ENCODE results near the gene TMEM145.

The TMEM145 gene

GRCh38 chr19:42289556-42290041, 23.5 kb upstream of the TMEM145 start (continued):
- no peak for TF ChIP-seq CREB5 (CRISPR knock-in tag; IDR thresholded peaks at IDR 0.05; ENCODE audit: low read depth)
- no peak for TF ChIP-seq PATZ1 (CRISPR knock-in tag; IDR thresholded peaks at IDR 0.05; ENCODE audit: borderline replicate concordance)
- no peak for TF ChIP-seq RARB (CRISPR knock-in tag; IDR thresholded peaks at IDR 0.05)

- TF ChIP-seq SNAI2 (CRISPR knock-in tag; IDR thresholded peaks at IDR 0.05) (no peak), PATZ1 (CRISPR knock-in tag; IDR thresholded peaks at IDR 0.05; ENCODE audit: borderline replicate concordance) (no peak), OSR1 (CRISPR knock-in tag; IDR thresholded peaks at IDR 0.05) (no peak), ZC3H10 (CRISPR knock-in tag; IDR thresholded peaks at IDR 0.05) (no peak), CSDC2 (CRISPR knock-in tag; IDR thresholded peaks at IDR 0.05) (no peak), TCF4 (CRISPR knock-in tag; IDR thresholded peaks at IDR 0.05; ENCODE audit: borderline replicate concordance) (no peak), ESRRG (CRISPR knock-in tag; IDR thresholded peaks at IDR 0.05) (no peak), TSHZ2 (CRISPR knock-in tag; IDR thresholded peaks at IDR 0.05) (no peak), ZNF8 (CRISPR knock-in tag; IDR thresholded peaks at IDR 0.05) (no peak), ZFP3 (CRISPR knock-in tag; IDR thresholded peaks at IDR 0.05) (no peak), ARNTL (CRISPR knock-in tag; IDR thresholded peaks at IDR 0.05; ENCODE audit: borderline replicate concordance, low read depth) (no peak), RARB (CRISPR knock-in tag; IDR thresholded peaks at IDR 0.05) (no peak)
Measured at GRCh38 chr19:42290136-42290522, 23.0 kb upstream of the TMEM145 start.

GRCh38 chr19:42290523-42291434, 22.3 kb upstream of the TMEM145 start:
- ATAC-seq = peak; percentile 72
- TF ChIP-seq GLIS3 (CRISPR knock-in tag; IDR thresholded peaks at IDR 0.05) = no peak
- TF ChIP-seq TOX (CRISPR knock-in tag; IDR thresholded peaks at IDR 0.05; ENCODE audit: borderline replicate concordance) = no peak
- TF ChIP-seq ARNTL (CRISPR knock-in tag; IDR thresholded peaks at IDR 0.05; ENCODE audit: borderline replicate concordance, low read depth) = no peak
- TF ChIP-seq ZC3H10 (CRISPR knock-in tag; IDR thresholded peaks at IDR 0.05) = no peak
- TF ChIP-seq ZFP3 (CRISPR knock-in tag; IDR thresholded peaks at IDR 0.05) = no peak
- no peak for TF ChIP-seq POU6F1 (CRISPR knock-in tag; IDR thresholded peaks at IDR 0.05; ENCODE audit: borderline replicate concordance, low read depth)
- TF ChIP-seq ZNF8 (CRISPR knock-in tag; IDR thresholded peaks at IDR 0.05) = no peak

More at GRCh38 chr19:42290136-42290522, 23.0 kb upstream of the TMEM145 start:
- no peak for ATAC-seq

- TF ChIP-seq ARNTL (CRISPR knock-in tag; IDR thresholded peaks at IDR 0.05; ENCODE audit: borderline replicate concordance, low read depth) = no peak
- TF ChIP-seq ISL1 (CRISPR knock-in tag; IDR thresholded peaks at IDR 0.05) = no peak
- TF ChIP-seq TOX (CRISPR knock-in tag; IDR thresholded peaks at IDR 0.05; ENCODE audit: borderline replicate concordance) = no peak
- TF ChIP-seq RARB (CRISPR knock-in tag; IDR thresholded peaks at IDR 0.05) = no peak
- TF ChIP-seq BACH2 (CRISPR knock-in tag; IDR thresholded peaks at IDR 0.05; ENCODE audit: borderline replicate concordance) = no peak
- TF ChIP-seq OSR1 (CRISPR knock-in tag; IDR thresholded peaks at IDR 0.05) = no peak
- no peak for TF ChIP-seq ESRRG (CRISPR knock-in tag; IDR thresholded peaks at IDR 0.05)
- TF ChIP-seq ZNF565 (CRISPR knock-in tag; conservative IDR thresholded peaks at IDR 0.05; ENCODE audit: low read depth) = no peak
- no peak for ATAC-seq
Measured at GRCh38 chr19:42291435-42291810, 21.7 kb upstream of the TMEM145 start.
